HepG2 (cell line): Measurements from ENCODE around the gene S1PR3. TPM values are rescaled to one million over a fixed set of nuclear protein-coding genes. Genes with fewer than 3 reads are reported as not detected.

Experiments used
- ATAC-seq: fragments of 200-7000 bp; cut with Tn5 transposase; 3 replicates; pipeline ENCODE4 v1.9.1; 2020; ENCODE audit warnings: mild to moderate bottlenecking, moderate library complexity
- BruUV-seq: library from RNA; stranded (reverse); fragments of 400-500 nt; replicated peaks from 2 replicates; lab custom pipeline; 2021; lab: Mats Ljungman, UMichigan
- CTCF ChIA-PET: fragments of 300-600 bp; formaldehyde crosslinking; extraction: SDS; loops from one replicate; lab custom pipeline; 2021; ENCODE audit warnings: low total read pairs, inconsistent platforms, low intra/inter-chr PET ratio; lab: Yijun Ruan, JAX
- POLR2A ChIA-PET: fragments of 350-600 bp; sonication (Branson Sonifier 250); formaldehyde crosslinking; loops from one replicate; lab custom pipeline; 2020; ENCODE audit warnings: antibody characterized with exemption, inconsistent platforms; lab: Yijun Ruan, JAX
- DNase-seq: peaks from one replicate; pipeline ENCODE4 v3.0.0-alpha.2; 2015; ENCODE audit warnings: low spot score
- FAIRE-seq: peaks from 3 replicates; lab custom pipeline; 2011; peaks lifted over from hg19 to GRCh38; lab: Jason Lieb, UNC
- H2AFZ ChIP-seq: one replicate; pipeline ENCODE4 v1.6.1; 2011; ENCODE audit warnings: low read length, inconsistent platforms
- H3K27ac ChIP-seq: fragments of 300-600 bp; 3 replicates; pipeline ENCODE4 v1.8.0; 2011; ENCODE audit warnings: mixed run types, mild to moderate bottlenecking, mixed read lengths, low read length, inconsistent platforms; ENCODE audit not compliant: insufficient read depth; ENCODE audit errors: extremely low read length
- H3K27me3 ChIP-seq, 2 experiments: fragments of 200-600 bp in 1 of 2; 2 replicates in 1 of 2; 3 replicates in 1 of 2; pipeline versions ENCODE4 v1.6.0 to v1.8.0; 2011; ENCODE audit warnings: low read length in 2 of 2, mild to moderate bottlenecking in 2 of 2, moderate library complexity in 2 of 2, inconsistent platforms in 1 of 2; ENCODE audit not compliant: insufficient read depth in 2 of 2, control insufficient read depth in 1 of 2
- H3K36me3 ChIP-seq, 2 experiments: fragments of 200-600 bp in 1 of 2; replicated peaks in 1 of 2; 2 replicates in 1 of 2; 3 replicates in 1 of 2; pipeline versions ENCODE4 v1.5.1 to v1.8.0; 2011; ENCODE audit warnings: low read length in 2 of 2, inconsistent platforms in 1 of 2; ENCODE audit not compliant: insufficient read depth in 2 of 2, control insufficient read depth in 1 of 2
- H3K4me1 ChIP-seq: 2 replicates; pipeline ENCODE4 v1.5.1; 2012; ENCODE audit warnings: low read length, inconsistent platforms; ENCODE audit not compliant: insufficient read depth
- H3K4me2 ChIP-seq: 2 replicates; pipeline ENCODE4 v1.6.0; 2011; ENCODE audit warnings: low read depth, low read length, inconsistent platforms
- H3K4me3 ChIP-seq, 3 experiments: fragments of 200-600 bp in 1 of 3; sonication (generic), shearing (Covaris generic) in 1 of 3; replicated peaks in 1 of 3; 2 replicates each; pipeline ENCODE4 v1.5.1; 2011 to 2016; ENCODE audit warnings: low read length in 3 of 3, inconsistent platforms in 2 of 3, low read depth in 2 of 3, mild to moderate bottlenecking in 2 of 3, control low read depth in 1 of 3, mixed read lengths in 1 of 3; ENCODE audit not compliant: insufficient read depth in 1 of 3
- H3K79me2 ChIP-seq: one replicate; pipeline ENCODE4 v1.6.1; 2011; ENCODE audit warnings: low read length, inconsistent platforms; ENCODE audit not compliant: insufficient read depth
- H3K9ac ChIP-seq: 2 replicates; pipeline ENCODE4 v1.6.0; 2011; ENCODE audit warnings: mild to moderate bottlenecking, low read depth, low read length, inconsistent platforms; ENCODE audit not compliant: insufficient read depth
- H3K9me3 ChIP-seq: 2 replicates; pipeline ENCODE4 v1.5.1; 2012; ENCODE audit warnings: mild to moderate bottlenecking, low read length
- H4K20me1 ChIP-seq: 2 replicates; pipeline ENCODE4 v1.6.0; 2011; ENCODE audit warnings: inconsistent platforms, mild to moderate bottlenecking, low read length, moderate library complexity; ENCODE audit not compliant: insufficient read depth
- ESRRA ChIP-seq: sonication (generic); formaldehyde crosslinking; IDR thresholded peaks from 2 replicates; pipeline ENCODE4 v1.5.1; 2020; ENCODE audit warnings: mild to moderate bottlenecking, low read depth, missing genetic modification reagents
- GABPB1 ChIP-seq: IDR thresholded peaks from 2 replicates; pipeline ENCODE4 v1.6.1; 2016; ENCODE audit warnings: mild to moderate bottlenecking, missing genetic modification reagents, moderate library complexity, missing compliant biosample characterization
- GATAD1 ChIP-seq: IDR thresholded peaks from 2 replicates; pipeline ENCODE4 v1.6.1; 2016; ENCODE audit warnings: missing genetic modification reagents, missing compliant biosample characterization
- HNF4A ChIP-seq: sonication (generic); formaldehyde crosslinking; IDR thresholded peaks from 2 replicates; pipeline ENCODE4 v1.4.0; 2020; ENCODE audit warnings: missing genetic modification reagents
- HNRNPH1 ChIP-seq: fragments of 200-400 bp; formaldehyde crosslinking; optimal IDR thresholded peaks from 2 replicates; pipeline ENCODE3; 2017; ENCODE audit warnings: mild to moderate bottlenecking, low read depth, low read length
- MAFK ChIP-seq, 2 experiments: IDR thresholded peaks in 1 of 2; conservative IDR thresholded peaks in 1 of 2; 2 replicates each; pipeline ENCODE4 v1.6.1; 2011; ENCODE audit warnings: improper control_type of control experiment in 2 of 2, low read length in 2 of 2
- MATR3 ChIP-seq: sonication (generic); formaldehyde crosslinking; IDR thresholded peaks from 2 replicates; pipeline ENCODE4 v1.4.0; 2020; ENCODE audit warnings: missing genetic modification reagents
- NR2C2 ChIP-seq: sonication (generic); formaldehyde crosslinking; IDR thresholded peaks from 2 replicates; pipeline ENCODE4 v1.4.0; 2020; ENCODE audit warnings: missing genetic modification reagents, mild to moderate bottlenecking, moderate library complexity, borderline replicate concordance
- REXO4 ChIP-seq: sonication (generic); formaldehyde crosslinking; IDR thresholded peaks from 2 replicates; pipeline ENCODE4 v1.8.0; 2022; ENCODE audit warnings: missing genetic modification reagents, mild to moderate bottlenecking, borderline replicate concordance
- SIN3A ChIP-seq: IDR thresholded peaks from 2 replicates; pipeline ENCODE4 v1.6.1; 2011; ENCODE audit warnings: low read depth, mild to moderate bottlenecking, control low read depth, low read length, borderline replicate concordance
- SRSF1 ChIP-seq: fragments of 200-400 bp; formaldehyde crosslinking; optimal IDR thresholded peaks from 2 replicates; pipeline ENCODE3; 2017; ENCODE audit warnings: mild to moderate bottlenecking, low read depth, low read length, moderate library complexity
- TSC22D2 ChIP-seq: sonication (generic); formaldehyde crosslinking; IDR thresholded peaks from 2 replicates; pipeline ENCODE4 v1.5.1; 2020; ENCODE audit warnings: missing genetic modification reagents, mild to moderate bottlenecking, borderline replicate concordance
- UBTF ChIP-seq: sonication (generic); formaldehyde crosslinking; IDR thresholded peaks from 2 replicates; pipeline ENCODE4 v1.4.0; 2020; ENCODE audit warnings: mild to moderate bottlenecking, missing genetic modification reagents
- ZNF10 ChIP-seq: sonication (generic); formaldehyde crosslinking; IDR thresholded peaks from 2 replicates; pipeline ENCODE4 v1.4.0; 2020; ENCODE audit warnings: mild to moderate bottlenecking, low read depth, missing genetic modification reagents, borderline replicate concordance
- ZNF678 ChIP-seq: sonication (generic); formaldehyde crosslinking; IDR thresholded peaks from 2 replicates; pipeline ENCODE4 v1.4.0; 2020; ENCODE audit warnings: mild to moderate bottlenecking, missing genetic modification reagents
- WGBS: methylation state at CpG from one replicate; pipeline ENCODE4 v1.1.6; 2017; ENCODE audit warnings: low lambda C conversion rate; 5-methylcytosine and 5-hydroxymethylcytosine counted together
- in situ Hi-C: cut with HindIII; loops from 2 replicates; pipeline ENCODE4 v1.10.0; 2017; ENCODE audit warnings: low pct_unique_long_range_greater_than_20kb; ENCODE audit not compliant: extremely low pct_ligation_motif_present
- intact Hi-C: fragments of 100-400 bp; cut with micrococcal nuclease; formaldehyde crosslinking; loops from one replicate; pipeline ENCODE4 v1.10.0; 2022; ENCODE audit not compliant: unreplicated experiment
- polyA plus RNA-seq, 8 experiments: library from polyadenylated mRNA; depleted of rRNA in 3 of 8; stranded (reverse) in 7 of 8; unstranded in 1 of 8; fragments of >200 nt; fragmentation: Illumina TruSeq in 4 of 8; extraction: Trizol in 4 of 8; gene quantifications; 2 replicates each; pipeline versions ENCODE4 v1.2.1 to v1.2.3, GENCODE V29; 2011 to 2016; ENCODE audit warnings: low read depth in 4 of 8, missing spikeins in 1 of 8, mixed read lengths in 1 of 8; ENCODE audit not compliant: insufficient read depth in 1 of 8
- total RNA-seq, 5 experiments: library from RNA; depleted of rRNA; stranded (reverse); fragments of >200 nt; fragmentation: Illumina TruSeq; extraction: Trizol; gene quantifications; 2 replicates each; pipeline ENCODE4 v1.2.3, GENCODE V29; 2016; ENCODE audit warnings: low read depth in 1 of 5

S1PR3 gene
- total and polyA plus RNA-seq, 2 of the 13 experiments (the other 11 are each of a cell fraction or from before 2014, with no cell fraction given): 0.02 TPM; not detected in 1

GRCh38 chr9:89037346-89037745 lies 46.1 kb downstream of the S1PR3 start:
- Histone ChIP-seq H3K4me2 (no peak overlapping the region), H3K4me3 (no peak overlapping the region), H3K4me1 (no peaks in the 10 kb centered on the region), H3K36me3 (no peaks in the 10 kb centered on the region), H4K20me1 (no peaks in the 10 kb centered on the region), H3K79me2 (no peaks in the 10 kb centered on the region), H3K27ac (no peak overlapping the region), H3K9me3 (no peaks in the 10 kb centered on the region), H3K9ac (no peak overlapping the region), H2AFZ (no peak overlapping the region), H3K27me3 (no peaks in the 10 kb centered on the region)
- DNase-seq: no peak
- TF ChIP-seq REXO4 (CRISPR knock-in tag) (no peak), GATAD1 (no peak), HNF4A (CRISPR knock-in tag) (no peak), TSC22D2 (CRISPR knock-in tag) (no peak), SIN3A (no peak), NR2C2 (CRISPR knock-in tag) (no peak), MATR3 (no peak), ESRRA (CRISPR knock-in tag) (no peak), ZNF10 (no peak), MAFK (conservative IDR thresholded peaks at IDR 0.05 in 1 of 2, IDR thresholded peaks at IDR 0.05 in 1 of 2; ENCODE audit: low read length in 2 of 2) (no peak), HNRNPH1 (no peak), UBTF (CRISPR knock-in tag) (no peak), GABPB1 (CRISPR knock-in tag) (no peak), SRSF1 (no peak), ZNF678 (CRISPR knock-in tag) (no peak)
- no TSS peak for BruUV-seq
- in situ Hi-C loops: no loop called here
- POLR2A ChIA-PET: no interaction called here
- ATAC-seq: no peak
- CTCF ChIA-PET: no interaction called here
- WGBS: 3% methylated on average over 4 of the region's 4 CpGs
- intact Hi-C loops: no loop called here
- no peak for FAIRE-seq
